GM21526 (cell line): ENCODE data around the gene DNAI7.

ENCODE experiments used
- ATAC-seq: cut with Tn5 transposase; IDR thresholded peaks from one replicate; pipeline ENCODE4 v1.9.1; 2021; ENCODE audit warnings: moderate library complexity; ENCODE audit not compliant: unreplicated experiment, low FRiP score

DNAI7 gene

GRCh38 chr12:25184132-25184531 lies 10.8 kb downstream of the DNAI7 start:
- ATAC-seq: no peak

GRCh38 chr12:25182765-25183164 lies 12.2 kb downstream of the DNAI7 start:
- ATAC-seq: no peak

- no peak for ATAC-seq
Measured at GRCh38 chr12:25162866-25163265, 32.1 kb downstream of the DNAI7 start.

- no peak for ATAC-seq
Measured at GRCh38 chr12:25156061-25156460, 38.9 kb downstream of the DNAI7 start.

GRCh38 chr12:25155022-25155576 lies 39.9 kb downstream of the DNAI7 start:
- ATAC-seq: peak; percentile 44

GRCh38 chr12:25152055-25152454 lies 42.9 kb downstream of the DNAI7 start:
- ATAC-seq: no peak

- no peak for ATAC-seq
Measured at GRCh38 chr12:25151476-25151875, 43.5 kb downstream of the DNAI7 start.

- ATAC-seq: no peak
Measured at GRCh38 chr12:25146686-25147085, 48.3 kb downstream of the DNAI7 start.

- no peak for ATAC-seq
Measured at GRCh38 chr12:25135531-25136154, 59.3 kb downstream of the DNAI7 start.

GRCh38 chr12:25131270-25131669 lies 63.7 kb downstream of the DNAI7 start:
- ATAC-seq: no peak

GRCh38 chr12:25130741-25131188 lies 64.2 kb downstream of the DNAI7 start:
- no peak for ATAC-seq

- no peak for ATAC-seq
Measured at GRCh38 chr12:25126746-25127145, 68.2 kb downstream of the DNAI7 start.

GRCh38 chr12:25126101-25126500 lies 68.9 kb downstream of the DNAI7 start:
- ATAC-seq: no peak

GRCh38 chr12:25124493-25124892 lies 70.5 kb downstream of the DNAI7 start:
- ATAC-seq: no peak

GRCh38 chr12:25123126-25123525 lies 71.8 kb downstream of the DNAI7 start:
- no peak for ATAC-seq

- no peak for ATAC-seq
Measured at GRCh38 chr12:25121916-25122315, 73.0 kb downstream of the DNAI7 start.

- no peak for ATAC-seq
Measured at GRCh38 chr12:25121110-25121509, 73.8 kb downstream of the DNAI7 start.

GRCh38 chr12:25119020-25119419 lies 75.9 kb downstream of the DNAI7 start:
- ATAC-seq: no peak

- ATAC-seq: no peak
Measured at GRCh38 chr12:25115677-25116076, 79.3 kb downstream of the DNAI7 start.

- ATAC-seq: no peak
Measured at GRCh38 chr12:25113651-25114050, 81.3 kb downstream of the DNAI7 start.

GRCh38 chr12:25110260-25110659 lies 84.7 kb downstream of the DNAI7 start:
- ATAC-seq: no peak

GRCh38 chr12:25107920-25108319 lies 87.0 kb downstream of the DNAI7 start:
- ATAC-seq: peak; percentile 84

GRCh38 chr12:25106818-25107217 lies 88.1 kb downstream of the DNAI7 start:
- ATAC-seq: no peak
